Measurements from ENCODE around the gene MRPL55. TPM values are rescaled to one million over a fixed set of nuclear protein-coding genes. Genes with fewer than 3 reads are reported as not detected.

MRPL55 gene
- total RNA-seq, 1 donor, result 44.4 TPM

GRCh38 chr1:228102791-228103620, 6.1 kb downstream of the MRPL55 start, which contains the start of gene C1orf35:
C1orf35 (minus strand) TSS chr1:228103325; CDS start chr1:228103227, 98 bp downstream.
- H3K9me3 ChIP-seq (ENCODE audit: low read depth, low read length), result no peaks in the 10 kb centered on the region
- H3K4me1 ChIP-seq (ENCODE audit: insufficient read depth, low read length), result peaks cover 36% of the 10 kb centered on the region
- peak within 1 kb of the TSS; percentile 90 for H3K4me3 ChIP-seq (ENCODE audit: low read length)
- H3K27me3 ChIP-seq (ENCODE audit: insufficient read depth, low read length), result no peaks in the 10 kb centered on the region

- peak overlapping the region; percentile 90 for H3K4me3 ChIP-seq (ENCODE audit: low read length)
Observed at GRCh38 chr1:228101994-228102790, 6.9 kb downstream of the MRPL55 start.

GRCh38 chr1:228101614-228101993, 7.5 kb downstream of the MRPL55 start:
- H3K27me3 ChIP-seq (ENCODE audit: insufficient read depth, low read length), result no peaks in the 10 kb centered on the region
- H3K9me3 ChIP-seq (ENCODE audit: low read depth, low read length), result no peaks in the 10 kb centered on the region
- H3K4me3 ChIP-seq (ENCODE audit: low read length), result no peak overlapping the region
- peaks cover 30% of the 10 kb centered on the region for H3K4me1 ChIP-seq (ENCODE audit: insufficient read depth, low read length)

More at GRCh38 chr1:228101994-228102790, 6.9 kb downstream of the MRPL55 start:
- Histone ChIP-seq H3K27me3 (ENCODE audit: insufficient read depth, low read length) (no peaks in the 10 kb centered on the region), H3K9me3 (ENCODE audit: low read depth, low read length) (no peaks in the 10 kb centered on the region), H3K4me1 (ENCODE audit: insufficient read depth, low read length) (peaks cover 30% of the 10 kb centered on the region)

GRCh38 chr1:228100822-228101613, 8.1 kb downstream of the MRPL55 start:
- no peak overlapping the region for H3K4me3 ChIP-seq (ENCODE audit: low read length)
- peaks cover 30% of the 10 kb centered on the region for H3K4me1 ChIP-seq (ENCODE audit: insufficient read depth, low read length)
- H3K27me3 ChIP-seq (ENCODE audit: insufficient read depth, low read length), result no peaks in the 10 kb centered on the region
- H3K9me3 ChIP-seq (ENCODE audit: low read depth, low read length), result no peaks in the 10 kb centered on the region

- Histone ChIP-seq H3K4me3 (ENCODE audit: low read length) (no peak overlapping the region), H3K27me3 (ENCODE audit: insufficient read depth, low read length) (no peaks in the 10 kb centered on the region), H3K4me1 (ENCODE audit: insufficient read depth, low read length) (peaks cover 37% of the 10 kb centered on the region), H3K9me3 (ENCODE audit: low read depth, low read length) (no peaks in the 10 kb centered on the region)
Observed at GRCh38 chr1:228099331-228099732, 9.8 kb downstream of the MRPL55 start.

- Histone ChIP-seq H3K4me1 (ENCODE audit: insufficient read depth, low read length) (peaks cover 29% of the 10 kb centered on the region), H3K27me3 (ENCODE audit: insufficient read depth, low read length) (no peaks in the 10 kb centered on the region), H3K9me3 (ENCODE audit: low read depth, low read length) (no peaks in the 10 kb centered on the region), H3K4me3 (ENCODE audit: low read length) (no peak overlapping the region)
Observed at GRCh38 chr1:228098323-228098931, 10.7 kb downstream of the MRPL55 start.

GRCh38 chr1:228097333-228098081, 11.6 kb downstream of the MRPL55 start:
- no peaks in the 10 kb centered on the region for H3K27me3 ChIP-seq (ENCODE audit: insufficient read depth, low read length)
- no peak overlapping the region for H3K4me3 ChIP-seq (ENCODE audit: low read length)
- peaks cover 32% of the 10 kb centered on the region for H3K4me1 ChIP-seq (ENCODE audit: insufficient read depth, low read length)
- no peaks in the 10 kb centered on the region for H3K9me3 ChIP-seq (ENCODE audit: low read depth, low read length)

GRCh38 chr1:228096416-228097332, 12.4 kb downstream of the MRPL55 start:
- no peak overlapping the region for H3K4me3 ChIP-seq (ENCODE audit: low read length)
- no peaks in the 10 kb centered on the region for H3K27me3 ChIP-seq (ENCODE audit: insufficient read depth, low read length)
- H3K9me3 ChIP-seq (ENCODE audit: low read depth, low read length), result no peaks in the 10 kb centered on the region
- H3K4me1 ChIP-seq (ENCODE audit: insufficient read depth, low read length), result peaks cover 35% of the 10 kb centered on the region

- Histone ChIP-seq H3K27me3 (ENCODE audit: insufficient read depth, low read length) (no peaks in the 10 kb centered on the region), H3K4me3 (ENCODE audit: low read length) (no peak overlapping the region), H3K9me3 (ENCODE audit: low read depth, low read length) (no peaks in the 10 kb centered on the region), H3K4me1 (ENCODE audit: insufficient read depth, low read length) (peaks cover 35% of the 10 kb centered on the region)
Observed at GRCh38 chr1:228095938-228096337, 13.2 kb downstream of the MRPL55 start.

GRCh38 chr1:228095161-228095560, 13.9 kb downstream of the MRPL55 start:
- no peaks in the 10 kb centered on the region for H3K9me3 ChIP-seq (ENCODE audit: low read depth, low read length)
- peaks cover 40% of the 10 kb centered on the region for H3K4me1 ChIP-seq (ENCODE audit: insufficient read depth, low read length)
- no peak overlapping the region for H3K4me3 ChIP-seq (ENCODE audit: low read length)
- no peaks in the 10 kb centered on the region for H3K27me3 ChIP-seq (ENCODE audit: insufficient read depth, low read length)

GRCh38 chr1:228094432-228095016, 14.6 kb downstream of the MRPL55 start:
- H3K4me1 ChIP-seq (ENCODE audit: insufficient read depth, low read length), result peaks cover 46% of the 10 kb centered on the region
- H3K4me3 ChIP-seq (ENCODE audit: low read length), result no peak overlapping the region
- no peaks in the 10 kb centered on the region for H3K9me3 ChIP-seq (ENCODE audit: low read depth, low read length)
- no peaks in the 10 kb centered on the region for H3K27me3 ChIP-seq (ENCODE audit: insufficient read depth, low read length)

- H3K27me3 ChIP-seq (ENCODE audit: insufficient read depth, low read length), result no peaks in the 10 kb centered on the region
- no peak overlapping the region for H3K4me3 ChIP-seq (ENCODE audit: low read length)
- H3K9me3 ChIP-seq (ENCODE audit: low read depth, low read length), result no peaks in the 10 kb centered on the region
- H3K4me1 ChIP-seq (ENCODE audit: insufficient read depth, low read length), result peaks cover 58% of the 10 kb centered on the region
Observed at GRCh38 chr1:228093050-228093906, 15.8 kb downstream of the MRPL55 start.
